Gastroesophageal sphincter (tissue), 3 donors: ENCODE data around the gene TMPRSS5.

Experiments used
- EP300 ChIP-seq: sonication (generic); formaldehyde crosslinking; IDR thresholded peaks from one replicate; pipeline ENCODE4 v1.6.1; 2017; ENCODE audit warnings: antibody characterized with exemption, mild to moderate bottlenecking
- POLR2A ChIP-seq, 2 donors: fragments of 450-650 bp; IDR thresholded peaks; one replicate each; pipeline ENCODE4 v1.6.1; 2017; ENCODE audit warnings: antibody characterized with exemption in 2 of 2, mild to moderate bottlenecking in 2 of 2, moderate library complexity in 1 of 2
- POLR2AphosphoS5 ChIP-seq: sonication (generic); formaldehyde crosslinking; IDR thresholded peaks from one replicate; pipeline ENCODE4 v1.6.1; 2017; ENCODE audit warnings: antibody characterized with exemption
- TF ChIP-seq, protein P1 (sequence below), 4 experiments: fragments of 200-600 bp in 2 of 4; fragments of 450-650 bp in 2 of 4; sonication (generic) in 1 of 4; IDR thresholded peaks; one replicate each; pipeline ENCODE4 v1.5.1; 2017 to 2019; ENCODE audit warnings: antibody characterized with exemption in 4 of 4, mild to moderate bottlenecking in 2 of 4, moderate library complexity in 2 of 4

GRCh38 chr11:113638376-113638775 lies 67.7 kb downstream of the TMPRSS5 start:
- TF ChIP-seq EP300 (no peak), POLR2AphosphoS5 (no peak), POLR2A (IDR thresholded peaks at IDR 0.05) (no peak)
- TF ChIP-seq, protein P1, sequence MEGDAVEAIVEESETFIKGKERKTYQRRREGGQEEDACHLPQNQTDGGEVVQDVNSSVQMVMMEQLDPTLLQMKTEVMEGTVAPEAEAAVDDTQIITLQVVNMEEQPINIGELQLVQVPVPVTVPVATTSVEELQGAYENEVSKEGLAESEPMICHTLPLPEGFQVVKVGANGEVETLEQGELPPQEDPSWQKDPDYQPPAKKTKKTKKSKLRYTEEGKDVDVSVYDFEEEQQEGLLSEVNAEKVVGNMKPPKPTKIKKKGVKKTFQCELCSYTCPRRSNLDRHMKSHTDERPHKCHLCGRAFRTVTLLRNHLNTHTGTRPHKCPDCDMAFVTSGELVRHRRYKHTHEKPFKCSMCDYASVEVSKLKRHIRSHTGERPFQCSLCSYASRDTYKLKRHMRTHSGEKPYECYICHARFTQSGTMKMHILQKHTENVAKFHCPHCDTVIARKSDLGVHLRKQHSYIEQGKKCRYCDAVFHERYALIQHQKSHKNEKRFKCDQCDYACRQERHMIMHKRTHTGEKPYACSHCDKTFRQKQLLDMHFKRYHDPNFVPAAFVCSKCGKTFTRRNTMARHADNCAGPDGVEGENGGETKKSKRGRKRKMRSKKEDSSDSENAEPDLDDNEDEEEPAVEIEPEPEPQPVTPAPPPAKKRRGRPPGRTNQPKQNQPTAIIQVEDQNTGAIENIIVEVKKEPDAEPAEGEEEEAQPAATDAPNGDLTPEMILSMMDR (IDR thresholded peaks at IDR 0.05) = no peak
